ENCODE results near the gene EXOC2. TPM values are rescaled to one million over a fixed set of nuclear protein-coding genes. Genes with fewer than 3 reads are reported as not detected.
"Not testable (repeated sequence)": the region's sequence is repeated elsewhere in the genome, so short reads cannot be mapped to it uniquely, and the experiment has no call there.

Gene EXOC2
- total and polyA plus RNA-seq, 12 donors, result 4.9 to 23.7 (median 17.1) TPM

- Histone ChIP-seq H3K4me1 (replicated peaks in 1 of 2) (no peaks in the 10 kb centered on the region), H3K36me3 (replicated peaks in 1 of 2) (no peaks in the 10 kb centered on the region), H3K9me3 (replicated peaks in 1 of 3) (no peaks in the 10 kb centered on the region), H3K27me3 (no peaks in the 10 kb centered on the region), H3K4me3 (no peak overlapping the region), H3K27ac (no peak overlapping the region)
- 87 to 89% (median 88%) methylated on average over 5 of the region's 5 CpGs for WGBS, 4 donors
- intact Hi-C loops (cut with DNase I), result no loop called here
- DNase-seq, result no peak
- TF ChIP-seq POLR2A (IDR thresholded peaks at IDR 0.05) (no peak), CTCF (IDR thresholded peaks at IDR 0.05) (no peak)
These were observed 27.3 kb downstream of the EXOC2 start for GRCh38 chr6:665403-666267.

- DNase-seq; H3K4me3 ChIP-seq; H3K27me3 ChIP-seq; intact Hi-C loops (cut with DNase I); H3K36me3 ChIP-seq (replicated peaks in 1 of 2); H3K4me1 ChIP-seq (replicated peaks in 1 of 2); H3K27ac ChIP-seq; H3K9me3 ChIP-seq (replicated peaks in 1 of 3): not testable (repeated sequence)
- 67 to 71% (median 69%) methylated on average over 4 of the region's 4 CpGs for WGBS, 4 donors
These were observed 29.2 kb downstream of the EXOC2 start for GRCh38 chr6:663788-664187.

- H3K27ac ChIP-seq, result no peak overlapping the region
- no peak for TF ChIP-seq POLR2A (IDR thresholded peaks at IDR 0.05)
- DNase-seq, result no peak
- intact Hi-C loops (cut with DNase I), result no loop called here
- no peaks in the 10 kb centered on the region for H3K4me1 ChIP-seq (replicated peaks in 1 of 2)
- no peaks in the 10 kb centered on the region for H3K9me3 ChIP-seq (replicated peaks in 1 of 3)
- WGBS, 4 donors, result 81 to 100% (median 86%) methylated on average over 1 to 13 of the region's 13 CpGs
- H3K4me3 ChIP-seq, result no peak overlapping the region
- H3K36me3 ChIP-seq (replicated peaks in 1 of 2), result no peaks in the 10 kb centered on the region
- H3K27me3 ChIP-seq, result no peaks in the 10 kb centered on the region
These were observed 33.0 kb downstream of the EXOC2 start for GRCh38 chr6:659716-660581.

DNA sequence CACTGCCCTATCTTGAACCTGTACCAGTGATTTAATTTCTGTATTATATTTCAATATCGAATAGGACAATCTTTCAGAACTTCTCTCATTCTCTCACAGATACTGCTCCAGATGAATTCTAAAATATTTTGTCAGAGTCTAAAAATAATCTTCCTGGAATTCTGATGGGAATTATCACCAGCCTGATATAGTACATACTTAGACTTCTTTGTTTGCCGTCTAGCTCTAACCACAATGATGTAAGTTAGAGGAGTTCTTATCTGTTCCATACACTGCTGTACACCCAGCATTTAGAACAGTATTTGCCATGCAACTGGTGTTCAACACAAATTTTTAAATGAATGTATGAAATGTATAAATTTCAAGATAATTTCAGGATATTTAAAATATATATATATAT, 34.7 kb downstream of the EXOC2 start:
- H3K27me3 ChIP-seq, result no peaks in the 10 kb centered on the region
- H3K27ac ChIP-seq, result no peak overlapping the region
- TF ChIP-seq POLR2A (IDR thresholded peaks at IDR 0.05), result no peak
- TF ChIP-seq CTCF (IDR thresholded peaks at IDR 0.05), result no peak
- H3K9me3 ChIP-seq (replicated peaks in 1 of 3), result no peaks in the 10 kb centered on the region
- H3K36me3 ChIP-seq (replicated peaks in 1 of 2), result no peaks in the 10 kb centered on the region
- intact Hi-C loops (cut with DNase I), result no loop called here
- WGBS, 4 donors, result 47 to 67% (median 62%) methylated on average over 2 of the region's 2 CpGs
- no peak for DNase-seq
- H3K4me1 ChIP-seq (replicated peaks in 1 of 2), result no peaks in the 10 kb centered on the region
- H3K4me3 ChIP-seq, result no peak overlapping the region

DNA sequence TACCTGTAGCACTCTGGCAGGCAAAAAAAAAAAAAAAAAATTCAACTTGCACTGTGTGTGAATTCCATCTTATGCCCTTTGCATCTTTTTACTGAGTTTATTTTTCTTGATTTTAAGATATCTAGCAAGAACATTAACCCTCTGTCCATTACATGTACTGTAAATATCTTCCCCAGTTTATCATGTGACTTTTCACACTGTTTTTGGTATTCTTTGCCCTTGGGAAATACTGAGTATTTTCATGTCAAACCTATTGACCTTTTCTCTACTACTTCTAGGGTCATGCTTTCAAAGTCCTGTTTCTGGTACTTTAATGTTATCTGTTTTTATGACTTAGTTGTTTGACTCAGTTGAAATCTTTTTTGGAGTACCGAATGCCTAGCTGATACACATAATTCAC, 35.2 kb downstream of the EXOC2 start:
- Histone ChIP-seq H3K27me3 (no peaks in the 10 kb centered on the region), H3K4me3 (no peak overlapping the region), H3K9me3 (replicated peaks in 1 of 3) (no peaks in the 10 kb centered on the region), H3K27ac (no peak overlapping the region), H3K4me1 (replicated peaks in 1 of 2) (no peaks in the 10 kb centered on the region), H3K36me3 (replicated peaks in 1 of 2) (no peaks in the 10 kb centered on the region)
- WGBS, 4 donors, result 67 to 80% (median 71%) methylated on average over 1 of the region's 1 CpG
- intact Hi-C loops (cut with DNase I), result no loop called here
- TF ChIP-seq CTCF (IDR thresholded peaks at IDR 0.05), result no peak
- TF ChIP-seq POLR2A (IDR thresholded peaks at IDR 0.05), result no peak
- DNase-seq, result no peak

All from adrenal gland (tissue), 12 donors.